Small intestine (tissue), 7 donors: Measurements from ENCODE around the gene PRKAB1. TPM values are rescaled to one million over a fixed set of nuclear protein-coding genes. Genes with fewer than 3 reads are reported as not detected.

ENCODE experiments used
- DNase-seq, 2 donors: peaks; one replicate each; pipeline versions ENCODE4 v3.0.0 to v3.0.0-alpha.2; 2013
- FAIRE-seq: peaks from 2 replicates; lab custom pipeline; 2012; peaks lifted over from hg19 to GRCh38; lab: Jason Lieb, UNC
- H3K27ac ChIP-seq, 3 donors: one replicate each; pipeline ENCODE4 v1.5.1; 2013; ENCODE audit warnings: low read length in 2 of 3, mild to moderate bottlenecking in 2 of 3, control low read depth in 1 of 3, inconsistent platforms in 1 of 3, low read depth in 1 of 3, moderate library complexity in 1 of 3
- H3K27me3 ChIP-seq, 3 donors: one replicate each; pipeline ENCODE4 v1.6.1; 2013; ENCODE audit warnings: low read length in 3 of 3, inconsistent platforms in 1 of 3; ENCODE audit not compliant: control insufficient read depth in 3 of 3, insufficient read depth in 3 of 3
- H3K36me3 ChIP-seq, 3 donors: one replicate each; pipeline ENCODE4 v1.6.1; 2013; ENCODE audit warnings: low read length in 3 of 3, inconsistent platforms in 1 of 3, low read depth in 1 of 3, mild to moderate bottlenecking in 1 of 3, moderate library complexity in 1 of 3; ENCODE audit not compliant: control insufficient read depth in 3 of 3, insufficient read depth in 2 of 3
- H3K4me1 ChIP-seq, 3 donors: one replicate each; pipeline ENCODE4 v1.6.1; 2013; ENCODE audit warnings: low read length in 2 of 3, inconsistent platforms in 1 of 3, low read depth in 1 of 3, mild to moderate bottlenecking in 1 of 3, moderate library complexity in 1 of 3; ENCODE audit not compliant: control insufficient read depth in 3 of 3, insufficient read depth in 2 of 3
- H3K4me3 ChIP-seq, 3 donors: one replicate each; pipeline ENCODE4 v1.5.1; 2013; ENCODE audit warnings: low read length in 3 of 3, control low read depth in 1 of 3, inconsistent platforms in 1 of 3, low read depth in 1 of 3, mild to moderate bottlenecking in 1 of 3, moderate library complexity in 1 of 3
- H3K9me3 ChIP-seq, 2 donors: one replicate each; pipeline ENCODE4 v1.6.1; 2013; ENCODE audit warnings: low read depth in 1 of 2, low read length in 1 of 2; ENCODE audit not compliant: control insufficient read depth in 2 of 2, insufficient read depth in 1 of 2
- WGBS, 3 donors: extraction: QIAGEN DNeasy Blood & Tissue Kit; methylation state at CpG; one replicate each; pipeline ENCODE4 v1.1.7; 2013; 5-methylcytosine and 5-hydroxymethylcytosine counted together
- polyA plus RNA-seq, 4 donors: library from polyadenylated mRNA; stranded (reverse) in 3 of 4; unstranded in 1 of 4; fragments of 200-250 nt in 3 of 4; fragments of 120-200 nt in 1 of 4; gene quantifications; one replicate each; pipeline versions ENCODE4 v1.2.1 to v1.2.3, GENCODE V29; 2013
- donor health status: healthy with polysubstance abuse.
- donor health status: control.
- donor health status: control.
- donor health status: Bipolar disorder and iron deficiency.
- donor health status: healthy.

Gene PRKAB1
- polyA plus RNA-seq, 4 donors, result 32.3 to 70.2 (median 64.0) TPM

DNA sequence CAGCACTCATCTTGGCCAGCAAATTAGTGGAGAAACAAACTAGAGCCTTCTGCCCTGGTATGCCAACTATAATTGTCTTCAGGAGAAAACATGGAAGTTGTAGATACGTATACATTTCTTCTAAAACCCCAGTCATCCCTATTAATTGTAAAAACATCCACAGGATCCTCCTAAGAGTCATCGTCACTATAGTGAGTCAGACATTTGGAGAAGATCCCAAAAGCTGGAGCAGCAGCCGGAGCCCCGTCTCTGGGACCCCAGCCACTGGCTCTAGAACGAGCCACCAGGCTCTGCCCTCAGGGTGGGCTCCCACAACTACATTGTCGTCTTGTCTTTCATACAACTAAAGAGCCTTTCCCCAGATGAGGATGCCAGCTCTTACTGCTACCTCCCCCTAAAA is 15.5 kb downstream of the PRKAB1 start:
- Histone ChIP-seq H3K27me3 (no peaks in the 10 kb centered on the region), H3K4me3 (no peak overlapping the region), H3K27ac (peak overlapping the region; percentile 25 to 88 (median 33)), H3K4me1 (peaks cover 7 to 86% (median 19%) of the 10 kb centered on the region in 3 donors), H3K36me3 (peaks cover 5 to 46% (median 22%) of the 10 kb centered on the region in 3 donors), H3K9me3 (no peaks in the 10 kb centered on the region)
- WGBS, 3 donors, result 46 to 71% (median 64%) methylated on average over 6 of the region's 6 CpGs
- DNase-seq (no peak), FAIRE-seq (no peak)

- H3K4me1 ChIP-seq, result peaks cover 7 to 82% (median 19%) of the 10 kb centered on the region in 3 donors
- 23 to 59% (median 36%) methylated on average over 3 of the region's 3 CpGs for WGBS, 3 donors
- peaks cover 5 to 45% (median 18%) of the 10 kb centered on the region in 3 donors for H3K36me3 ChIP-seq
- DNase-seq (peak; percentile 62 to 82), FAIRE-seq (no peak)
- H3K27ac ChIP-seq, result peak overlapping the region; percentile 25 to 88 (median 33)
- no peaks in the 10 kb centered on the region for H3K9me3 ChIP-seq
- no peaks in the 10 kb centered on the region for H3K27me3 ChIP-seq
- H3K4me3 ChIP-seq, result no peak overlapping the region
Observed at GRCh38 chr12:119683816-119684215, 15.9 kb downstream of the PRKAB1 start.

DNA sequence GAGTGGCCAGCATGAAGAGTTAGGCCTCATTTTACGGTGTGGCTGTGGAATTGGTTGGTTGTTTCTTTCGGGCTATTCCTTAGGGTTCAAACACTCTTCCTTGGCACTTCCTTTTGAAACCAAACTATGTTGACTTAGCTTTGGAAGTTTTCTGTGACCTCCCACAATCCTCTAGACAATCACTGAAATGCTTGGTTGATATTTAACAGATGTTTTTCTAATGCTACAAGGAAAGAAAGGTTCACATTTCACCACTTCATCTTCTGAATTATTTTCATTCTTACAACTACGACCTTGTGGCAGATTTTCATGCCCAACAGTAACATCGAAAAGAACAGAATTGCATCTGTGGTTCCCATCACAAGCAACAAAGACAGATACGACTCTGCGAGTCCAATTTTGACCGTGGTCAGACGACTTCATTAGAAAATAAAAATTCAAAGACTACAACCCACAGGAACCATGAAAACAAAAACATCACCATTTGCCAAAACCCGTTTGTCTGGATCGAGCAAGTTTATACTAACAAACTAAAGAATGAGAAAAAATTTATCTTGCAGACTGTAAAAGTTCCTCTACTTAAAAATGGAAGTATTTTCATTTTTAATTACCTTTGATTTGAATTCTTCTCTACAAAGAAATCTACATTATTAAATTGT is 16.9 kb downstream of the PRKAB1 start:
- Histone ChIP-seq H3K4me3 (no peak overlapping the region), H3K27ac (peak overlapping the region in 1 of 3 donors; percentile 88), H3K4me1 (peaks cover 7 to 71% (median 19%) of the 10 kb centered on the region in 3 donors), H3K36me3 (peaks cover 0 to 35% (median 8%) of the 10 kb centered on the region in 3 donors), H3K9me3 (no peaks in the 10 kb centered on the region), H3K27me3 (no peaks in the 10 kb centered on the region)
- 70 to 77% (median 73%) methylated on average over 10 of the region's 10 CpGs for WGBS, 3 donors
- peak in 1 of 2 donors; percentile 51 for DNase-seq
- no peak for FAIRE-seq

GRCh38 chr12:119685375-119685774 is 17.4 kb downstream of the PRKAB1 start:
- H3K27me3 ChIP-seq, result no peaks in the 10 kb centered on the region
- H3K36me3 ChIP-seq, result peaks cover 0 to 33% (median 3%) of the 10 kb centered on the region in 3 donors
- H3K9me3 ChIP-seq, result no peaks in the 10 kb centered on the region
- peak overlapping the region in 2 of 3 donors; percentile 58 to 88 for H3K27ac ChIP-seq
- no peak overlapping the region for H3K4me3 ChIP-seq
- FAIRE-seq, result no peak
- peak in 1 of 2 donors; percentile 19 for DNase-seq
- WGBS, 3 donors, result 82 to 88% (median 84%) methylated on average over 4 of the region's 4 CpGs
- peaks cover 7 to 66% (median 19%) of the 10 kb centered on the region in 3 donors for H3K4me1 ChIP-seq

DNA sequence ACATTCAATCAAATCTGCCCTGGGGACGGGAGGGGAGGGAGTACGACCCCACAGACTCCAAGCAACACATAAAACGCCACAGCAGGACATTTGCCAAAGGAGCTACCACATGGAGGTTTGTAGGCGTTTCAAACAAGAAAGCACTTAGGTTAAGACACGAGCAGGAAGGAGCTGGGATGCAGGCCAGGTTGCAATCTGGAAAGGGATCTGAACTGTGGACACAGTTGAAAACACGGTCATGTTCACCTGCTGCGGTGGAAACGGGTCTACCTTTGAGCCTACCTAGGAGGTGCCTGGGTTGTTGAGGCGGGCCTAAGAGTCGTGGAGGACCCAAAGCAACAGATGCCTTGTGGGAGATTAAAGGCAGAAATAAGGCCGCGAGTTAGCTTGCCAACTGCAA is 18.4 kb downstream of the PRKAB1 start:
- Histone ChIP-seq H3K4me3 (no peak overlapping the region), H3K27ac (peak overlapping the region in 2 of 3 donors; percentile 9 to 88), H3K9me3 (no peaks in the 10 kb centered on the region), H3K36me3 (peaks cover 0 to 24% (median 2%) of the 10 kb centered on the region in 3 donors), H3K27me3 (no peaks in the 10 kb centered on the region), H3K4me1 (peaks cover 2 to 60% (median 22%) of the 10 kb centered on the region in 3 donors)
- FAIRE-seq (no peak), DNase-seq (peak; percentile 28 to 90)
- WGBS, 3 donors, result 20 to 62% (median 43%) methylated on average over 12 of the region's 12 CpGs

- FAIRE-seq, result no peak
- Histone ChIP-seq H3K27ac (peak overlapping the region in 2 of 3 donors; percentile 9 to 88), H3K36me3 (peaks cover 0 to 20% (median 2%) of the 10 kb centered on the region in 3 donors), H3K4me3 (no peak overlapping the region), H3K9me3 (no peaks in the 10 kb centered on the region), H3K4me1 (peaks cover 5 to 60% (median 23%) of the 10 kb centered on the region in 3 donors), H3K27me3 (no peaks in the 10 kb centered on the region)
- DNase-seq, result no peak
- WGBS, 3 donors, result 86 to 89% (median 88%) methylated on average over 13 of the region's 13 CpGs
Observed at GRCh38 chr12:119686776-119687175, 18.8 kb downstream of the PRKAB1 start.

DNA sequence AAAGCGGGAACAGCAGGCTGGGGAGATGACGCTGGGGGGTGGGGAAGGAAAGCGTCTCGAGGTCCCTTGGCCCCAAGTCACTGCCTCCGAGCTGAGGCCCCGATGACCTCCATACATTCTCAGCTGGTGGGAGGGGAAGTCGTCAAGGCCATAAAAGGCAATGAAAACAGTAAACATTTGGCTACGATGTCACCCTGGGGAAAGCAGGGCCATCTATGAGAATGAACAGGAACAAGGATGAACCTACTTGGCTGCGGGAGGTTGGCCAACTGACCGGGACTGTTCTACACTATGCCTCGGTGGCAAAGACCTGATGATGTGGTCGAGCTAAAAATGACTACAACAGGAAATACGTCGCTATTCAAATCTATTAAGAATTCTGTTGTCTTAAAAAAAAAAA is 19.5 kb downstream of the PRKAB1 start:
- Histone ChIP-seq H3K9me3 (no peaks in the 10 kb centered on the region), H3K27ac (no peak overlapping the region), H3K4me3 (no peak overlapping the region), H3K4me1 (peaks cover 10 to 60% (median 20%) of the 10 kb centered on the region in 3 donors), H3K36me3 (peaks cover 0 to 16% (median 2%) of the 10 kb centered on the region in 3 donors), H3K27me3 (no peaks in the 10 kb centered on the region)
- WGBS, 3 donors, result 70 to 79% (median 77%) methylated on average over 14 of the region's 14 CpGs
- no peak for DNase-seq
- no peak for FAIRE-seq

- Histone ChIP-seq H3K9me3 (no peaks in the 10 kb centered on the region), H3K27ac (no peak overlapping the region), H3K4me1 (peaks cover 13 to 59% (median 20%) of the 10 kb centered on the region in 3 donors), H3K36me3 (peaks cover 0 to 16% (median 2%) of the 10 kb centered on the region in 3 donors), H3K4me3 (no peak overlapping the region), H3K27me3 (no peaks in the 10 kb centered on the region)
- DNase-seq (no peak), FAIRE-seq (no peak)
- WGBS, 3 donors, result 78 to 92% (median 83%) methylated on average over 9 of the region's 9 CpGs
Observed at GRCh38 chr12:119687879-119688278, 19.9 kb downstream of the PRKAB1 start.
